GM21717 (cell line): ENCODE measurements around the gene PLD1.

Experiments
- ATAC-seq: cut with Tn5 transposase; IDR thresholded peaks from one replicate; pipeline ENCODE4 v1.9.1; 2021; ENCODE audit warnings: mild to moderate bottlenecking, moderate library complexity; ENCODE audit not compliant: unreplicated experiment

Gene PLD1

DNA sequence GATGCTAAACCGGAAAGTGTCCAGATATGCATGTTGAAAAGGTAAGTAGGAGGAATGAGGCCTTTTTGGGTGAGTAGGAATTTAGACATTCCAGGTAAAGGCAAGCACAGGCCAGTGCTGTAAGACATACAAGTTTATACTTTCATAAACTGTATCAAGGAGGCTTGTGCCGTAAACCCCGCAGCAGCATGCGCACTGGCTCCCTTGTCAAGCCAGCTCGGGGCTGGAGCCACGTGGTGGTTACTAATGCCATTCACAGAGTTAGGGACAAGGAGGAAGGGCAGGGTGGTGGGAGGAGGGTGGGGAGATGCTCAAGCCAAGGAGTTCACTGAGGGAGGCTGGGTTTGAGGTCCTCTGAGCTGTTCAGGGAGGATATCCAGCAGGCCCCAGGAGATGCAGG, 35.8 kb downstream of the PLD1 start:
- no peak for ATAC-seq

DNA sequence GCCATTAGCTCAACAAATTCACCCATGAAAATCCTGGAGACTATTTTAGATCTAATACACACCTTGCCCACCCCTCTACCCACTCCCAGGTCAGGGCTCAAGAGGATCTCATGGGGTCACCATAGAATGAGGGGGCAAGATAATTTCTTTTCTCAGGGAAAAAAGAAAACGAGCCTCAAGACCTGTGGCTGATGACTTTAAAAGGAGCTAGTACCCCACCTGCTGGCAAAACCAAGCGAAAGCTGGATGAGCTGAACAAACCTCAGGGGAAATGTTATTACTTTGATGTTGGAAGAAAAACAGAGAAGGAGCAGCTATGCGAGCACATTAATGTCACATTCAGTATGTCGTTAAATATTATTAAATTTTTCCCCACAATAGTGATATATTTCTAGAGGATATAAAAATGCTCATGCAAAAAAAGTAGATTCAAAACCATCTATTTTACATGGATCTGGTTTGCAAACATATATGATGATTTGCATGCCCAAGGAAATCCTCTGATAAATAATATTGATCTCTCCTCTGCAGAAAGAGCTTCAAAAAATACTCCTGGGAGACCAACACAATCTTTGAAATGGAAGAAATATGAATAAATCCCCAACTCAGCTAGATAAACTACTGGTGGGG, 37.7 kb downstream of the PLD1 start:
- no peak for ATAC-seq

DNA sequence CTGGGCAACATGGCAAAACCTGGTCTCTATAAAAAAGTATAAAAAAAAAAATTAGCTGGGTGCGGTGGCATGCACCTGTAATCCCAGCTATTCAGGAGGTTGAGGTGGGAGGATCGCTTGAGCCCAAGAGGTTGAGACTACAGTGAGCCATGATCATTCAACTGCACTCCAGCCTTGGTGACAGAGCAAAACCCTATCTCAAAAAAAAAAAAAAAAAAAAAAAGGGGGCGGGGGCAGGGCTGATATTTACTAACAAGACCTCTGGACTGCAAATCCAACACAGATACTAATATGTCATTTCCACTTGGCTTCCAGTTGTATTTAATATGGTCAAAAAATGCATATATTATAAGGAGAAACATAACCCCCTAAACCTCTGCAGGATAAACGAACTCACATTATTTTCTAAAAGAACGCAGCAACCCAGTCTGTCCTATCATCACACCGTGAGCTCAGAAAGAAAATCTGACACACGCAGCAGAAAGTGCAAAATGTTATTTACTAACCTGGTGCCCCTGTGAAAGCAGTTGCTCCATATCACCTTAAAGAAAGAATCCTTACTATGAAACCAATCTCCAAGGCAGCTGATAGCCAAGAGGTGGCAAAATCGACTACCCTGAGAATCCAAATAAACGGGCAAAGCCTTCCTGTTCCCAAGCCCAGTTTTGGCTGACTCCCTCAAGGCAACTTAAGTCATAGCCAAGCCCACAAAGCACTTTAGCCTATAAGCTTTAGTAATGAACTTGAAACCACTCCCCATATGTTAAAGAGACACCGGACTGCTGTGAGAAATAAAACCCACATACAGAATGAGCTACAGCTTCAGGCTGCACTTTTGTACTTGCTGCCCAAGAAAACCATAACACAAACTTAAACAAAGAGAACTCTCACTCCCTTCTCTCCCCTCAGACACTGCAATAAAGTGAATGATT, 39.3 kb downstream of the PLD1 start:
- ATAC-seq: no peak

DNA sequence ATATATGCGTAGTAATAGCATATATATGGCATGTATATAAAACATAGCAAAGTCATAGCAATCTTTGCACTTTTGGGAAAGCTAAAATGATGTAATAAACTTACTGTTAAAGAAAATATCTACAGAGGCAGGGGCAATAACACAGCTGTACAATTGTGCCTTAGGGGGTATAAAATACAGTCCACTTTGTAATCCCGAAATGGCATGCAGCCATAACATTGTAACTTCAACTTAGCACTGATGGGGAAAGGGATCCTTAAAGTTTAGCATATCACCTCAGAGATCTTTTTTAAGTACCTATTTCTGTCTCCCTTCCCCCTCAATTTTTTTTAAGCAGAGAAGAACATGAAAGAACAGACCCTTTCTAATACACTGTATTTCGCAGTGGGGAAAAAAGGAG, 40.8 kb downstream of the PLD1 start:
- ATAC-seq: no peak

DNA sequence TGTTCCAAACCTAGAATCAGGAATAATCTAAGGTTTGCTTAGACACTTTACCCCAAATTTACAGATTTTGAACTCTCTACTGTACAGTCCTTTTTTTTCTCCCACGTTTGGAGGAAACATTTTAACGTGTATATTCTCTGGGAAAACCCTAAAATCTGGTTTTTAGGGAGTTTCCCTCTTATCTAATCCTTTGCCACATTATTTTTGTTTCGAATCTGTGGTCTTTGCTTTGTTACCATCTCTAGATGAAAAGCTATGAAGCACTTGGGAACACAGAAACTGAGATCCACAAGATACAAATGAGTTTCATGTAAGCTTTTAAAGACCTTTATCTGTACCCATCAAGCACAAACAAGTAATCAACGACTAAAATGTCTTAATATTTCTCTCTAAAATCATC, 41.3 kb downstream of the PLD1 start:
- ATAC-seq: no peak

DNA sequence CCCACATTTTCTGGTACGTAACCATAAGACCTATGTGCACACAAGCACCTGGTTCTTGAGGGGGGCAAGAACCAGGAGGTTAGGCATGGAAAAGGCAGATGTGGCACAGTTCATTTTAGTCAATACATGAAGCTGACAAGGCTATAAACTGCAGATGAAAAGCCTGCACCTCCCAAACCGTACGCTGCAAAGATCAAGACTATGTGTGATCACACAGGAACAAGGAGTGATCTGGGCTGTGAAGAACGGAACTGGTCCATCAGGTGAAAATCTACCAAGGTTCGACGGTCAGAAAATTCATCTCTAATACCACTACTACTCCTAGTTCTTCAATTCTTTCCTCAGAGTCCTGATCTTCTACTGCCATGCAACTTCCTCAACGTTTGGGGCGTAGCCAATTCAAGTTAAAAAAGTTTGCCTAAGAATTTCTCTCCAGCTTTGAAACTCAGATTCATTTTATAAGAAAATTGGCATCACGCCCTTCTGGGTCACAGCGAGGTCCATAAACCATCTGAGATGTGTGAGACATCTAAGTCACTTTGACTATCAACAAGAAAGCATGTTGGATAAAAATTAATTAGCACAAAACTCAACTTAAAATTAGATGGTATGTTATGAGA, 41.9 kb downstream of the PLD1 start:
- ATAC-seq: no peak

DNA sequence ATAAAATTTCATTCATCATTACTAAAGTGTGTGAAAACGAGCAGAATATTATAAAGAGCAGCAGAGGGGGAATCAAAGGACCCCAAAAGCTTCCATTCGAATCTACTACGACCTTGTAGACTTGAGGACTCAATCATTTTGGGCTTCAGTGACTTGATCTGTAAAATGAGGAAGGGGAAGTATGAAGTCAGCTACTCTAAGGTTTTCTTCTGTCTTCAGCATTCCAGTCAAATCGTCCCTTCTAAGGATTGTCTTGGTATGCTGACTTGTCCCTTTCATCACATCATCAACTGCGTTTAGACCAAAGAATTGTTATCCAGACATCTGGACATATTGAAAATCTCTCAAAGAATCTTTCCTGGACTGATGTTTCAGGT, 44.8 kb downstream of the PLD1 start:
- ATAC-seq: no peak

DNA sequence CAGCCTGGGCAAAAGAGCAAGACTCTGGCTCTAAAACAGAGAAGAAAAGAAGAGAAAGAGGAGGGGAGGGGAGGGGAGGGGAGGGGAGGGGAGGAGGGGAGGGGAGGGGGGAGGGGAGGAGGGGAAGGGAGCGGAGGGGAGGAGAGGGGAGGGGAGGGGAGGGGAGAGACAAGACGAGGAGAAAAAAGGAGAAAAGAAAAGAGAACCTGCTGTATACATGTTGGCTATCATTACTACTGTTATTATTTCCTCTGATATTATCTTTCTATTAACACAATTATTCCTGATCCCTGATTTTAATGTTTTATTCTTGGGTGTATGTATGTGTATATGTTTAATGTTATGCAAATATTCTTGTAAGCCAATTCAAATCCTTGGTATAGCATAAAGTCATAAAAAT, 46.9 kb downstream of the PLD1 start:
- no peak for ATAC-seq

DNA sequence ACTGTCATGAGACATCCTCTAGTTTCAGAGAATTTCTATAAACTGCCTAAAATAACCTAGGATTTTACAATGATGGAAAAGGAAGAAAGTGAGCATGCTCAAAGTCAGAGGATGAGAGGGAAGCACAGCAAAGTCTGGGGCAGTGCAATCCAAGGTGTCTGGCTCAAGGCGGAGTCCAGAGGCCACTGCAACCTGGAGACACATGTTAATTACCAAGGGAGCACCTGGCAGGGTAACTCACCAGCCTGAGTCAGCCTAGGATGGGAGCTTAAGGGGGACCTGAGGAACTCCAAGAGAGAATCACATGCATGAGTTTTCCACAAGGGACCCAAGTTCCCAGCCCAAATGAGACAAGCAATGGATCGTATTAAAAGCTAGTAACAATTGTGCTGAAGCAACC, 49.8 kb downstream of the PLD1 start:
- ATAC-seq: no peak

DNA sequence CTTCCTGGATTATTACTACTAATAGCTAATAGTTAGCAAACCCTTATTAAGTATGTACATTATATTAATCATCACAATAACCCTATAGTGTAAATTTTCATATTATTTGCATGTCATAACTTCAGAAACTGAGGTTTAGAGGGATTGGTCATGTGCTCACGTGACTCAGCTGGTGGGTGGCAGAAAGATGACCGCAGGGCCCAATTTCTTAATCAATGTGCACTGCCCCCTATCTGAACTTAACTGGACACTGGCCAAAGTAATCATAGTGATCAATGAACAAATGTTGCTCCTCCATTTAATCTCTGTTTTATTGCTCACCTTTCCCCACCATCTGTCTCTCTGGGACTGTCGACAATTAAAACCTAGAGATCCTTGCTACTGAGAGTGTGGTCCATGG, 52.2 kb downstream of the PLD1 start:
- no peak for ATAC-seq

DNA sequence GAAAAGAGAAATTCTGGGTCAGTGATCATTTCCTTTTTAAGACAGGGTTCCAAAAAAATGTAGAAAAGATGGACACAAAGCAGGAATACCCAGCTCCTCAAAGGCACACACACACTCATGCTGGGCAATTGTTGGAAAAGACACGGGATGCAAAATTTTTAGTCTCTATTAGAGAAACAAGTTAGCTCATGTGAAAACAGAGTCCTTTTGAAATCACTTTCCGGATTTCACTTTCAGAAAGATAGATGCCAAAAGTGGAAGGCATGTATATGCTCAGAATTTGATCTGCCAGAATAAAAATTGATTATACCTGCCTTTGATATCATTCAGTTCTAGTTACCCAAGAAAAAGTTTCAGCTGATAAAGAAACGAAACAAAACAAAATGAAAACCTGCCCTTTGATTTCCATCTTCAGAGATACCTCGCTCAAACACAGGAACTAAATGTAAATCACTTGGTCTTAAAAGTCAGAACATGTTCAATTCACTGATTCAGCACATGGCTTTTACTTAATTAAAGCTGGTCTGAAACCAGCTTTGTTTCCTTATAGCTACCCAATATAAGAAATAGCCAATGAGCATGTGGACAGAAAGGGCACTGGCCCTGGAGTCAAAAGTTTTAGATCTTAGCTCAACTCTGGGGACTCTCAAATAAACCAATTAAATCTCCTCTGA, 52.8 kb downstream of the PLD1 start:
- no peak for ATAC-seq

DNA sequence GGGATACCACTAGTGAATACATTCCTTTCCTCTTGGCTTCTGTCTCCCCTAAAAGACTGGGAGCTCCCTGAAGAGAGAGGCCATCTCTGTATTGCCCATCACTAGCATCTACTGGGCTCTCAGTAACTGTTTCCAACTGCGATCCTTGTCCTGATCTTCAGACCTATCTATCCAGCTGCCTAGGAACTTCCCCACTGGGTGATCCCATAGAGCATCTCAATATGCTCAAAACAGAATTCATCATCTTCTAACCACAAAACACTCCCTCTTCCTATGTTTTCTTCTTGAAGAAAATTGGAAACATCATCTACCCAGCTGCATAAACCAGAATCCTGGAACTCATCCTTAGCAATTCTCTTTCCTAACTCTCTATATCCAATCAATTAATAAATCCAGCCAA, 54.6 kb downstream of the PLD1 start:
- ATAC-seq: no peak

DNA sequence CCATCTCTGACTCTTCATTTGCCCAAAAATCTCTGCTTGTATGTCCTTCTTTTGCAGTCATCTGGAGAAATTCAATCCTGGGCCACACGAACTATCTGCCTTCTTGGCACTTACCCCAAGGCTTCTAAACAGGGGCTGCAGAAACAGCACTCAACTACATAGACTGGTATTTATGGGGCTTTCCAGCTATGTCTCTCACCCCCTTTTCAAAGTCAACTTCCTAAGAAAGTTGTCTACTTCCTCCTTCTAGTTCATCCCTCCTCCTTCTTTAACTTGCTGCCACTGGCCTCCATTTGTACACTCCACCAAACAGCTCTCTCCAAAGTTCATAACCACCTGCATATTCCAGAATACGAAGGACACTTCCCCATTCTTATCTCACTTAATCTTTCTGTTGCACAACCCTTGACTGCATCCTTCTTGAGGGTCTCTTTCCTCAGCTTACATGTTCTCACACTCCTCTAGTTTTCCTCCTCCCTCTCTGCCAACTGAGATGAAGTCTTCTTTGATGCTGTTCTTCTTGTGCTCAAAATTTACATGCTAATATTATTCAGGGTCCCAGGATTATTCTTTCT, 55.2 kb downstream of the PLD1 start:
- no peak for ATAC-seq

DNA sequence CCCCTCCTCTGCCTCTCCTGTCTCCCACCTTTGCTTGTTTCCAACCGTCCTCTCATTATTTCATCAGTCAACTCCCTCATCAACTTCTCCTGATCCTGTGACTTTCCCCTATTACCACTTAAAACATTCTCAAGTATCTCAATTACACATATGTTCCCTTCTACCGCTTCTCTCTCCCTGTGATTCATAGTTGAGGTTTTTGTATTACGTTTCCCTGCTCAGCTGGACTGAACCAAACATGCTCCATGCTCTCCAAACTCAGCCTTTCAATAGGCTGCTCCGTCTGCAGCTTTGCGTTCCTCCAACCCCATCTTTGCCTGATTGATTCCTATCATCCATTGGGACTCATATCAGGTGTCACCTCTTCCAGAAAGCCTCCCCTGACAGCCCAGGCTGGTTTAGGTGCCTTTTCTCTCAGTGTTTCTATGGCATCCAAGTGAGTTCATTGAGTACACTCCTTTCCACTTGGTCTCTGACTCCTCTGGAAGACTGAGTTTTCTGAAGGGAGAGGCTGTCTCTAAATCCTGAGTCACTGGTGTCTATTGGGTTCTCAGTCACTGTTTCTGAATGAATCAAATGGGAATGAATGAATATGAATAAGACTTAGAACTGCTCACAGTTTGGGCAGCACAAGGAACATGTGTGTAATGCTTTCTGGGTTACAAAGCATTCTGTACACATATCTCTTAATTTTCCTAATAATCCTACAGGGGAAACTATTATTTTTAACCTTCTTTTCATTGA, 56.4 kb downstream of the PLD1 start:
- no peak for ATAC-seq

DNA sequence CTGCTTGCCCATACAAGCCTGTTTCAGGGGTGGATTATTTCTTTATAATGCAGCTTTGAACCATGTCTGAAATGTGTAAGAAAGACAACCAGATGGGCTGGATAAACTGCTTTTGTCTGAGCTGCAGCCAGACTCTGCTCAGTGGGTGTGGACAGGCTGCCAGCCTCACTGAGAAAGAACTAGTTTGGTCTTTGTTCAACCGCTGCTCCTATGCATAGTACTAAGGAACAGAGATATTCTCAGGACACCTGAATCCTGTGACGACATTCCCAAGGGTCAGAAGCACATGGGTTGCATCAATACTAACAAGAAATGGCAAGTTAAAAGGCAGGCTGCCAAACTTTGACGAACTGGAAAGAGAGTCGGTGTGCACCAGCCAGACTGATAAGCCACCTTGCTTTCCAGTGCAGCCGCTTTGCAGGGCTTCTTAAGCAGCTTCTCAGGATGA, 57.2 kb downstream of the PLD1 start:
- no peak for ATAC-seq

DNA sequence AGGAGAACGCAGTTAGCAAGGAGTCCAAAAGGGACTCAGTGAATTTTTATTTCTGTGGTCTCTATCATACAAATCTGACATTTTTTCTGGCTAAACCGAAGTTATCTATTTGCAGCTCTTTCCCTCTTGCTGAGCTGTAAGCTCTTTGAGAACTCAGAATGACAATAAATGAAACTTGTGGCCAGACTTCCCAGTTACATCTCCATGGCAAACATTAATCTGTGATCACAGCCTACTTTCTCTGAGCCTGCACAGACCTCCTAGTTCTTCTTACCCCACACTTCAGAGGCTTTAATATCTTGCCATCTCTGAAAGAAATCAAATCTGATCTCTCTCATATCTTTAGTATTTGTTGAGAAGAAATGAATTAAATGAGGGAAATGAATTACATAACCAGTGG, 58.0 kb downstream of the PLD1 start:
- no peak for ATAC-seq

DNA sequence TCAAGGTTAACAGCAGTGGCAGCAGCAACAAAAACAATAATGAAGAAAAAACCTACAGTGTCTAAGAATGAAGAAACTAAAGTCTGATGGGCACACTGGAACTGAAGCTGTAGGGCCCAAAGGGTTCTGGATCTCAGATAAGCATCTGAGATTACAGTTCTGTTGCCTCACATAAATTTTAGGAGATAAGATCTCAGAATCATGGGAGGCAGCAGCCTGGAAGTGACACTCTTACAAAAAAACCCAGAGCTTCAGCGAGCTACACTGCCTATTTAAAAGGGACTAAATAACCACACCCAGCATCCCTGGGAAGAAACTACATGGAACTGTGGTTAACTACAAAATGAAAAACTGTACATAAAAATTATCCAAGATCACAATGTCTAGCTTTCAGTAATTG, 61.2 kb downstream of the PLD1 start:
- no peak for ATAC-seq

DNA sequence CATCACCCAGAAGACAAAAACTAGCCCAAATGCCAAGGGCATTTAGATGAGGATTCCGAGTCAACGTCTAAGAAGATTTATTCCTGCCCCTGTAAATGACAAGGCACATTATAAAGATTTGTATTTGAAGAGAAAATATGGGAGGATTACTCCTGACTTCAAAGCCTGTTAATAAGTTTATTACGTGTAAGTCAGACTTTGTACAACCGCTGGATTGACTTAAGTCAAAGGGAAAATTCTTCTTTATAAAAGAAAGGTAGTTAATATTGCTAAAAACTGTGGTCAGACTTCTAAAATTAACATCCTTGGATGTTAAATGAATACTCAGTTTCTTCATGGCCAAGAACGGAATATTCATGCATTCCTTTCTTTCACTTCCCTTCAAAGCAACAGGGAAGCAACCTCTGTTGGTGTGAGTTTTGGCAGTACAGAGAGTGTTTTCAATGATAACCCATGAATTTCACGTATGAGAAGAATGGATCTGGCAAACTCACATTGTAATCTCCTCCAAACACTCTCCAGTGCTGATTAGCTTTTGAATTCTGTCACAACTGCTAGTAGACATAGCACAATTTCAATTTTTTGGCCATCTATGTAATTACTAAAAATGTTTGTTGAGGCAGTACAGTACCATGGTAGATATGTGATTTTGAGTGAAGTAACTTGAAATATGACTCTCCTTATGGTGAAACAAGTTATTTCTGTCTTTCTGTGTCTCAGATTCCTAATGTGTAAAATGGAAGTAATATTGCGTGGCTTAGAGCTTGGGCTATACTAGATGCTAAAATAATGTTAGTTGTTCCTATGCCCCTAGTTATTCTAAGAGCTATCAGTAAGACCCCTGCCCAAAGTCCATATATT, 62.0 kb downstream of the PLD1 start:
- ATAC-seq: no peak

DNA sequence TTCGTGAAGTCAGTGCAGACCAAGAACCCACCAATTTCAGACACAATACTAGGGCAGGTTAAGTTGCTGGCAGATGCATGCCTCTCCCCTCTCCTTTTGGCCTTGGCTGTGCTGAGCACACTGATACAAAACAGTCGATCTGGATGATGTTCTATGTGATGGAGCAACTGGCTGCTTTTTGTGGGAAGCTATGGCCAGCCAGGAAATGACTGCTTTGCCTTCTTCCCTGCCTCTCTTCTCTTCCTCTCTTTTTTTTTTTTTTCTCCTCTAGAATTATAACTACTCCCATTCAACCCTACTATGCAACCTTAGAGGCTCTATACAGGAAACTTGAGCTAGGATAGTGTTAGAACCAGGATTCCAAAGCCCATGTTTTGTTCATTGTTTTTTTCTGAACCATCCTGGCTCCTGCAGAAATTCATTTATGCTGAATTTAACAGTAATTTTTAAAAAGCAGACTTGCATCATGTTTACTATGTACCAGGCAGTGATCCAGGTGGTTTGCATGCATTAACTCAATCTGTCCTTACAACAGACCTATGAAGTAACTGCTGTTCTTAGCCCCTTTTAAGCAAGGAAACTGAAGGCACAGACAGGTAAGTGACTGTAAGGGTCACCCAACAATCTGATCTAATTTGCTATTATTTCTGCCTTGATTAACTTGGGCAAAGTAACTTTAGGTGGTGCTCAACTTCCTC, 62.9 kb downstream of the PLD1 start:
- no peak for ATAC-seq
